ENCODE measurements around the gene KDM4C.

DNA sequence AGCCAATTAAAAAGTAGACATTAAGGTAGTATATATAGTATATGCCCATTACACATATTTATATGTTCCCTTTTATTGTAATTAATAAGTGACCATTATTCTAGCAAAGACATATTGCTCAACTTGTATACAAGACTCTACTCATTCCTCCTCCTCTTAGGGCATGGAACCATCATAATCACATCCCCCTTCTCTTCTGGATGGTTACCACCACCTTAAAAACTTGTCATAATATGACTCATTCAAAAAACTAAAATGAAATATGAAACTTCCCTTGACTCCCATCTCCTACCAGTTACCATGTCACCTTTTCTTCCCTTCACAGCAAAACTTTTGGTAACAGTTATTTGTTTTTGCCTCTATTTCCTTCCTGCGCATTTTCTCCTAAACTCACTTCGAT, 438.7 kb downstream of the KDM4C start:
- no peak for TF ChIP-seq EZH2 (IDR thresholded peaks at IDR 0.05)
- no peak for TF ChIP-seq POLR2AphosphoS5 (IDR thresholded peaks at IDR 0.05; ENCODE audit: borderline replicate concordance, low read depth, low read length)
- no peak for TF ChIP-seq FOXP2 (optimal IDR thresholded peaks at IDR 0.05; ENCODE audit: control extremely low read depth, extremely low read length, insufficient read depth)

Measured in SK-N-MC (cell line).